Heart left ventricle (tissue), 16 donors: ENCODE results near the gene MOK. TPM values are rescaled to one million over a fixed set of nuclear protein-coding genes. Genes with fewer than 3 reads are reported as not detected.

Source experiments
- ATAC-seq, 4 donors: fragments of 200-7000 bp; cut with Tn5 transposase; one replicate each; pipeline ENCODE4 v1.9.1; 2020 to 2022; ENCODE audit warnings: moderate library complexity in 4 of 4, mild to moderate bottlenecking in 3 of 4, moderate number of reproducible peaks in 1 of 4
- DNase-seq, 5 donors: peaks; one replicate each; pipeline ENCODE4 v3.0.0-alpha.2; 2020
- H3K27ac ChIP-seq, 12 donors: fragments of 200-600 bp; sonication (generic) in 4 of 12; one replicate each; pipeline versions ENCODE4 v1.5.0 to v1.8.0; 2016 to 2022; ENCODE audit warnings: mild to moderate bottlenecking in 2 of 12
- H3K27me3 ChIP-seq, 9 donors: fragments of 200-600 bp; sonication (generic) in 2 of 9; one replicate each; pipeline versions ENCODE4 v1.5.1 to v1.8.0; 2016 to 2022; ENCODE audit warnings: mild to moderate bottlenecking in 3 of 9
- H3K36me3 ChIP-seq, 9 donors: fragments of 200-600 bp; sonication (generic) in 2 of 9; one replicate each; pipeline versions ENCODE4 v1.5.0 to v1.8.0; 2018 to 2022; ENCODE audit warnings: mild to moderate bottlenecking in 2 of 9
- H3K4me1 ChIP-seq, 12 donors: fragments of 200-600 bp; sonication (generic) in 4 of 12; one replicate each; pipeline versions ENCODE4 v1.5.0 to v1.8.0; 2016 to 2022; ENCODE audit warnings: mild to moderate bottlenecking in 3 of 12
- H3K4me3 ChIP-seq, 12 donors: fragments of 200-600 bp; sonication (generic) in 4 of 12; one replicate each; pipeline versions ENCODE4 v1.5.0 to v1.8.0; 2017 to 2022; ENCODE audit warnings: mild to moderate bottlenecking in 9 of 12, moderate library complexity in 4 of 12
- H3K9me3 ChIP-seq, 12 donors: fragments of 200-600 bp; sonication (generic) in 4 of 12; one replicate each; pipeline versions ENCODE4 v1.5.0 to v1.8.0; 2016 to 2022; ENCODE audit warnings: mild to moderate bottlenecking in 1 of 12
- CTCF ChIP-seq, 12 donors: fragments of 200-600 bp; sonication (generic) in 4 of 12; IDR thresholded peaks; one replicate each; pipeline versions ENCODE4 v1.5.0 to v1.8.0; 2018 to 2022; ENCODE audit warnings: antibody characterized with exemption in 12 of 12, mild to moderate bottlenecking in 5 of 12
- POLR2A ChIP-seq, 2 donors: fragments of 450-650 bp; IDR thresholded peaks; one replicate each; pipeline ENCODE4 v1.6.1; 2017; ENCODE audit warnings: antibody characterized with exemption in 2 of 2, mild to moderate bottlenecking in 2 of 2, moderate library complexity in 2 of 2
- WGBS, 4 donors: extraction: QIAGEN DNeasy Blood & Tissue Kit in 2 of 4; methylation state at CpG; one replicate each; pipeline versions ENCODE4 v1.1.5 to v1.1.7; 2013 to 2018; 5-methylcytosine and 5-hydroxymethylcytosine counted together
- intact Hi-C, 10 donors: fragments of 100-400 bp; cut with DNase I; formaldehyde crosslinking; loops; one replicate each; pipeline versions ENCODE4 v1.11.1 to v1.14.2; 2022
- polyA plus RNA-seq, 2 donors: library from polyadenylated mRNA; stranded (reverse); fragments of 200-250 nt; gene quantifications; one replicate each; pipeline ENCODE4 v1.2.3, GENCODE V29; 2013
- total RNA-seq, 9 donors: library from RNA; depleted of rRNA in 2 of 9; stranded (reverse); fragments of >200 nt in 2 of 9; fragmentation: NEBNext Ultra II Directional in 3 of 9; extraction: Animal tissue kit (Norgen Biotek cat#: 25700) in 3 of 9; gene quantifications; one replicate each; pipeline versions ENCODE4 v1.1.0 to v1.2.4, GENCODE V29; 2016 to 2023
- donor health status: ischemic (EF 13 %, LVEDD 7.1; RV severe dilation, severe dysfunction).
- donor health status: healthy with polysubstance abuse.
- donor health status: DM: no; HTN: yes; CAD: no.
- donor health status: DM: no; HTN: no; CAD: no.
- donor health status: ischemic (EF 25% LVEDD 6.9; RV normal size, moderate dysfunction).
- donor health status: ischemic (EF 25% LVEDD 5.7; RV mildly dilated, moderate dysfunction).
- donor health status: healthy.
- donor health status: DM: yes; HTN: yes; CAD: no.
- donor health status: ischemic (EF 35%, LVEDD 5.7; RV mildly dilated, moderate dysfunction).
- donor health status: nonischemic (EF 11% LVEDD 7.7; RV severe dilation, severe dysfunction).
- donor health status: DM: yes; HTN: yes; CAD: no.
- donor health status: PGD.
- donor health status: ischemic (EF 29% LVEDD 5.4; RV normal size, mild dysfunction).
- donor health status: nonischemic (EF 23%, LVEDD 6.1; RV moderate dilation, normal function).

Gene MOK
- total and polyA plus RNA-seq, 11 donors = 8.7 to 18.1 (median 12.7) TPM

GRCh38 chr14:102344084-102344483 lies 39.1 kb upstream of the MOK start:
- peaks cover 6 to 100% (median 95%) of the 10 kb centered on the region in 9 donors for H3K36me3 ChIP-seq
- 91 to 100% (median 94%) methylated on average over 4 to 7 of the region's 7 CpGs for WGBS, 4 donors

GRCh38 chr14:102342238-102342637 lies 37.3 kb upstream of the MOK start:
- H3K36me3 ChIP-seq = peaks cover 3 to 98% (median 92%) of the 10 kb centered on the region in 9 donors
- ATAC-seq (no peak), DNase-seq (no peak)
- no peaks in the 10 kb centered on the region for H3K9me3 ChIP-seq
- H3K4me3 ChIP-seq = no peak overlapping the region
- intact Hi-C loops = no loop called here
- no peak overlapping the region for H3K27ac ChIP-seq
- H3K27me3 ChIP-seq = no peaks in the 10 kb centered on the region
- TF ChIP-seq POLR2A (IDR thresholded peaks at IDR 0.05) = no peak
- no peak for TF ChIP-seq CTCF (IDR thresholded peaks at IDR 0.05)
- no peaks in the 10 kb centered on the region for H3K4me1 ChIP-seq
- WGBS, 4 donors = 83 to 87% (median 85%) methylated on average over 5 of the region's 5 CpGs

More at GRCh38 chr14:102344084-102344483, 39.1 kb upstream of the MOK start:
- no peak overlapping the region for H3K27ac ChIP-seq
- no peak overlapping the region for H3K4me3 ChIP-seq
- no peaks in the 10 kb centered on the region for H3K27me3 ChIP-seq
- intact Hi-C loops = no loop called here
- ATAC-seq = peak in 1 of 4 donors; percentile 8
- TF ChIP-seq CTCF (IDR thresholded peaks at IDR 0.05) (no peak), POLR2A (IDR thresholded peaks at IDR 0.05) (no peak)
- H3K4me1 ChIP-seq = no peaks in the 10 kb centered on the region
- DNase-seq = no peak
- no peaks in the 10 kb centered on the region for H3K9me3 ChIP-seq

GRCh38 chr14:102341566-102341965 lies 36.6 kb upstream of the MOK start:
- DNase-seq (no peak), ATAC-seq (peak in 2 of 4 donors; percentile 14)
- intact Hi-C loops = no loop called here
- H3K4me3 ChIP-seq = no peak overlapping the region
- no peak overlapping the region for H3K27ac ChIP-seq
- no peaks in the 10 kb centered on the region for H3K4me1 ChIP-seq
- no peaks in the 10 kb centered on the region for H3K27me3 ChIP-seq
- TF ChIP-seq POLR2A (IDR thresholded peaks at IDR 0.05) (no peak), CTCF (IDR thresholded peaks at IDR 0.05) (no peak)
- WGBS, 4 donors = 88 to 100% (median 95%) methylated on average over 5 to 8 of the region's 8 CpGs
- H3K9me3 ChIP-seq = no peaks in the 10 kb centered on the region
- H3K36me3 ChIP-seq = peaks cover 3 to 98% (median 93%) of the 10 kb centered on the region in 9 donors

- DNase-seq = no peak
- H3K36me3 ChIP-seq = peaks cover 0 to 98% (median 79%) of the 10 kb centered on the region in 9 donors
- no peak overlapping the region for H3K27ac ChIP-seq
- H3K4me3 ChIP-seq = no peak overlapping the region
- intact Hi-C loops = no loop called here
- 91 to 96% (median 93%) methylated on average over 9 of the region's 9 CpGs for WGBS, 4 donors
- TF ChIP-seq CTCF (IDR thresholded peaks at IDR 0.05) = no peak
- no peak for TF ChIP-seq POLR2A (IDR thresholded peaks at IDR 0.05)
- ATAC-seq = no peak
- no peaks in the 10 kb centered on the region for H3K27me3 ChIP-seq
- no peaks in the 10 kb centered on the region for H3K4me1 ChIP-seq
- H3K9me3 ChIP-seq = no peaks in the 10 kb centered on the region
Observed at GRCh38 chr14:102338724-102339123, 33.8 kb upstream of the MOK start.
